ENCODE results near the gene CDH16.

Gene CDH16

DNA sequence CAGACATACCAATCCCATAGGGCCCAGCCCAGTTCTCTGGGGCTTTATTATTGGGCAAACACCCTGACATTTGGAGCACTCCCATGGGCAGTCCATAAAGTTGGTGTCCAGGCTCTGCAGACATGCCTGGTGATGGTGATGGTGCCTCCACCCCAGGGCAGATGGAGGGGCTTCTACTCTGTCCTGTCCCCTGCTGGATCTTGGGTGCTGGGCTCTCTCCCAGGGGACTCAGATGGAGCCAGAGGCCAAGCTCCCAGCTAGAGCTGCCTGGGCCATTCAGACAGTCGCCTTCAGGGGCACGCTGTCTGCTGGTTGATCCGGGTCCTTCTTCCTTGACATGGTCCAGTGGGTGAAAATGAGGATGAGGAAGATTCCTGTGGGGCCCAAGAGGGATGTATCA, 10.6 kb downstream of the CDH16 start:
- TF ChIP-seq, protein P1, sequence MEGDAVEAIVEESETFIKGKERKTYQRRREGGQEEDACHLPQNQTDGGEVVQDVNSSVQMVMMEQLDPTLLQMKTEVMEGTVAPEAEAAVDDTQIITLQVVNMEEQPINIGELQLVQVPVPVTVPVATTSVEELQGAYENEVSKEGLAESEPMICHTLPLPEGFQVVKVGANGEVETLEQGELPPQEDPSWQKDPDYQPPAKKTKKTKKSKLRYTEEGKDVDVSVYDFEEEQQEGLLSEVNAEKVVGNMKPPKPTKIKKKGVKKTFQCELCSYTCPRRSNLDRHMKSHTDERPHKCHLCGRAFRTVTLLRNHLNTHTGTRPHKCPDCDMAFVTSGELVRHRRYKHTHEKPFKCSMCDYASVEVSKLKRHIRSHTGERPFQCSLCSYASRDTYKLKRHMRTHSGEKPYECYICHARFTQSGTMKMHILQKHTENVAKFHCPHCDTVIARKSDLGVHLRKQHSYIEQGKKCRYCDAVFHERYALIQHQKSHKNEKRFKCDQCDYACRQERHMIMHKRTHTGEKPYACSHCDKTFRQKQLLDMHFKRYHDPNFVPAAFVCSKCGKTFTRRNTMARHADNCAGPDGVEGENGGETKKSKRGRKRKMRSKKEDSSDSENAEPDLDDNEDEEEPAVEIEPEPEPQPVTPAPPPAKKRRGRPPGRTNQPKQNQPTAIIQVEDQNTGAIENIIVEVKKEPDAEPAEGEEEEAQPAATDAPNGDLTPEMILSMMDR (conservative IDR thresholded peaks at IDR 0.05; ENCODE audit: low read length): no peak
- no peak for DNase-seq (ENCODE audit: low read depth)
- H3K4me3 ChIP-seq (ENCODE audit: low read length): no peak overlapping the region

DNA sequence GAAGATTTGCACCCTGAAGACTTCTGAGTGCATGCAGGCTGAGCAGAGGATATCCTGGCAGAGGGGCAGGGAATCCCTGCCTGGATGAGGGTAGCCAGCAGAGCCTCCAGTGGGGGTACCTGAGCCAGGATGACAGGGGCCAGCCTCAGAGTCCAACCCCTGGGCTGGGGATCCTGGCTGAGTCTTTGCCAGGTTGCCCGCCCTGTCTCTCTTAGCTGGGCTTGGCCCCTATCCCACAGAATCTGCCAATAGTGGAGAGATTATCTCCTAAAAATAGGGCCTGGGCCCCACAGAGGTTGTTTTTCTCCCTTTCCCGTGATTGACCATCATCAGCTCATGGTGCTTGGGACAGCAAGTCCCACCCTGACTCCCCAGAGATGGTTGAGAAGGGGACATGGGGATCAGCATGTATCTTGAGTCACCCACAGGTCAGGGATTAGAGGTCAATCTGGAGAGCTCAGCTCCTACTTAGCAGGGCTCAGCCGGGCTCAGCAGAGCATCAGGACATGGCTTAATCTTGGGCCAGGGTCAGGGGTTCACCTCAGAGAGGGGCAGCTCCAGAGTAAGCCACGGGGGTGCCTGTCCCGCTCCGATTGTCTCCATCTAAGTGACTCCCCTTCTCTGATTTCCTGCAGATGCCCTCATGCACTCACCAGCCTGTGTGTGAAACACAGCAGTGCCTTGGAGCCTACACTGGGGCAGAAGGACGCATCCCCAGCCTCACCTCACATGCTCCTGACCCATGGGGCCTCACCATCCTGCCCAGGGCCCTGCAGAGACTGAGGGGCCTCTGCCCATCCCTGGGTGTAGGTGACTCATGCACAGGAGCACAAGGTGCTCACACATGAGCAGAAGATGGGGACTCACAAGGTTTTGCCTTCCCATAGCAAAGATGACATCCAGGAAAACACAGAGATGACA, 11.5 kb downstream of the CDH16 start:
- TF ChIP-seq, protein P1 (conservative IDR thresholded peaks at IDR 0.05; ENCODE audit: low read length): no peak
- DNase-seq (ENCODE audit: low read depth): no peak
- H3K4me3 ChIP-seq (ENCODE audit: low read length): no peak overlapping the region

DNA sequence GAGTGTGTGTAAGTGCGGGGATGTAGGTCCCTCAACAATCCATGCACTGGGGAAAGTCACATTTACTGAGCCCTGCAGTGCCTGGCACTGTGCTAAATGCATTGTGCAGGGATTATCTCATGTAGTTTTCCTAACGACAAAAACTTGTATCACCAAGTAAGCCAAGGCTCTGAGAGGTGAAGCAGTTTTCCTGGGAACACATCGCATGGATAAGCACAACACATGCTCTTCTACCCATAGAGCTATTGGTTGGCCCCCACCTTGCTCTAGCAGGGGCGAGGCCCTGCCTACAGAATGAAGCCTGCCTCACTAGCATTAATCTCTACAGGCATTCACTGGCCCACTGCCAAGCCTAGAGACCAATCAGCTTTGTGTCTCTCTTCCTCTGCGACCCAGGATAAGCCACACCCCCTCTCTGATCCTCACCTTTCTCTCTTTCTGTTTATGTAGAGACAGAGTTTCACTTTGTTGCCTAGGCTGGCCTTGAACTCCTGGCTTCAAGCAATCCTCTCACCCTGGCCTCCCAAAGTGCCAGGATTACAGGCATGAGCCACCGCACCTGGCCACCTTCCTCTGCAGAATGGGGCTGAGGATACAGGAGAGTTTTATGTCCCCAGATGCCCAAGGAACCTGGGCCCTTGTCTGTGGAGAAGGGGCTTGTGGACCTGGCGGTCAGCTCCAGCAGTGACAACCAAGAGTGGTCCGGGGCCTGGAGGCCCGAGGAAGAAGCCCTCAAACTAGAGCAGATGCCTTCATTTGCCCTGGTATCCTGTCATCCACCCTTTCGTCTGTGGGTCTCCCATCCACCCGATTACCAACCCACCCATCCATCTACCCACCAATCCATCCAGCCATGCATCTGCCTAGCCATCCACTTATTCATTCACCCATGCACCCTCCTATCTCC, 12.8 kb downstream of the CDH16 start:
- no peak for DNase-seq (ENCODE audit: low read depth)
- H3K4me3 ChIP-seq (ENCODE audit: low read length): no peak overlapping the region

DNA sequence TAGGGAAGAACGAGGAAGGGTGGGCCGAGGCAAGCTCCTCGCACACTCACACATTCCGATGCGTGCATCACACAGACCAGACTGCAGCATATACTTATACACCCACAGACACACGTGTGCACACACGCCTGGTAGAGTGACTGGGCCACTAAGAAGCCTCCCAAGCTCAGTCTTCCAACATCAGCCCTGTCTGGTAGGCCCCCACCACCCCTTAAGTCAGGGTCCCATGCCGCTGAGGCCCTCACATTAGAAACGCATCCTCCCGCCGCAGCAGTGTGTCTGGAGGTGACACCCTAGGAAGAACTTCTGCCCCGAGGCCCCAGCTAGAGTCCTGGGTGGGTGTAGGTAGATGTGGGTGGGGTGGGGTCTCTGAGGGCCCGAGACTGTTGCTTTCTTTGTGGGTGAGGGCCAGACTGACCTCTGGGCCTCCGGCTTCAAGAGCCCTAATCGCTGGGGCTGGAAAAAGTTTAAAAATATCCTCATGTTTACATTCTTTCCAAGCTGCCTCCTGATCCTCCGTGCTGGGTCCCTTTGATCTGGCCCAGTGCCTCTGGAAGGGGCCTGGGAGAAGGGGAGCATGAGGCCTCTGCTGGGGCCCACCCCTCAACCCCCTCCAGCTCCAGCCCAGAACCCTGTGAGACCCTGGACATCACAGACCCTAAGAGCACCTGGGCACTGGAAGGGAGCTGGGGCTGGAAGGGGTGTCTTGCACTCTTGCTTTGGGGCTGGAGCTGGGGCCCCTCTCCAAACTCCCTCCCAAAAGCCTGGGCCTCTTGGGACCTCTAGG, 13.6 kb downstream of the CDH16 start:
- DNase-seq (ENCODE audit: low read depth): no peak
- no peak overlapping the region for H3K4me3 ChIP-seq (ENCODE audit: low read length)
- TF ChIP-seq, protein P1 (conservative IDR thresholded peaks at IDR 0.05; ENCODE audit: low read length): no peak

More for the DNA sequence above, 12.8 kb downstream of the CDH16 start:
- TF ChIP-seq, protein P1 (conservative IDR thresholded peaks at IDR 0.05; ENCODE audit: low read length): no peak

DNA sequence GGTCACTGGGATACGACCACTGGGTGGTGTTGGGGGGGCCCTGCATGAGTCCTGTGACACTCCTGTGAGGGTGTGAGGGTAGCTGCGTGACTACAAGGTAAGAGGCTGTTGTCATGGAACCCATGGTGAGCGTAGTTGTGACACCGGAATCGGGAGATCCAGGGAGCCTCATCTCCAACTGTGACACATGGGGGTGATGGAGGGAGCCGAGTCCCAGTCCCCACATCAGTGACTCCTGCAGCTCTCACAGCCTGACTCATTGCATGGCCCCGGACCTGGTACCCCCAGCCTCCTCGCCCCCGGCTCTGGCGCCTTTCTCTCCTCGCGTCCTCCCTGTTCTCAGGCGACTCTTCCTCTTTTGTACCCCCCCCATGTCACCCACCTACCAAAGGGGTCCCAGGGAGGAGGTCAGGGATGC, 14.2 kb downstream of the CDH16 start:
- no peak overlapping the region for H3K4me3 ChIP-seq (ENCODE audit: low read length)
- TF ChIP-seq, protein P1 (conservative IDR thresholded peaks at IDR 0.05; ENCODE audit: low read length): no peak
- DNase-seq (ENCODE audit: low read depth): no peak

DNA sequence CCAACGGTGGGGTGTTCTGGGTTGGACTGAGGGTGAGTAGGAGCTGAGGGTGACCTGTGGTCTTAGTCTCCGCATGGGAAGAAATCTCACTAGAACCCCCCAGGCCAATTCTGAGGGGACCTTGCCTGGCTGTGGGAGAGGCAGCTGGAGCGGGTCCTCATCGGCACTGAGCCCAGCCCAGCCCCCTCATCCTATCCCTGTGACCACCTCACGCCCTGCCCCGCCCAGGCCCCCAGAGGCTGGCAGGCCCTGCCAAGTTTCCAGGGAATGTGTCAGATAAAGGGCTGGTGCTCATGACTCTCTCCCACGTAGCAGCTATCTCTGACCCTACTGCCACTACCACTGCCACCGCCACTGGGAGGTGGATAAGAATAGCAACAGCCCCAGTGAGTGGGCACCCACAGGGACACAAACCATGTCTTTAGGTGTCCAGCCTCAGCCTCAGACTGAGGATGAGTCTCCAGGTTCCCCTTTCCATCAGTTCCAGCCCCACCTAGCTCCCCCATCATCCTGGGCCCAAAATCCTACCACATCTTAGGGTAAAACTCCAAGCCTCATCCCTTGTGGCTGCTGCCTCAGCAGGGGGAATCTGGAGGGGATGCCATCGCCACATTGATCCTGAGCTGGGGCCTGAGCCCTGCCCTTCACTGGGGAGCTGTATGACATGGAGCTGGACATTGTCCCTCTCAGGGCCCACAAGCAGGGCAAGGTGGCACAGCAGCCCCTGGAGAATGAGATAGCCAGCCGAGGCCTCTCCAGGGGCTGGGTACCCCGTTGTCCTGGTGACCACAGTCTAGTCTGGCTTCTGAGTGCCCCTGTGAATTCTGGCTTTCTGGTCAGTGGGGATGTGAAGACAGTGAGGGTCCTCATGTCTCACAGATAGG, 14.9 kb downstream of the CDH16 start:
- TF ChIP-seq, protein P1 (conservative IDR thresholded peaks at IDR 0.05; ENCODE audit: low read length): no peak
- DNase-seq (ENCODE audit: low read depth): no peak
- H3K4me3 ChIP-seq (ENCODE audit: low read length): no peak overlapping the region

Data from AG10803 (cell line).